Gastrocnemius medialis (tissue), 4 donors: ENCODE results near the gene NCOR2.

Experiments used
- POLR2A ChIP-seq, 2 donors: fragments of 450-650 bp; IDR thresholded peaks; one replicate each; pipeline ENCODE4 v1.6.1; 2017; ENCODE audit warnings: antibody characterized with exemption in 2 of 2, mild to moderate bottlenecking in 2 of 2, moderate library complexity in 2 of 2
- TF ChIP-seq, protein P1 (sequence below), 5 experiments: fragments of 450-650 bp in 3 of 5; fragments of 200-600 bp in 2 of 5; sonication (generic) in 2 of 5; IDR thresholded peaks in 4 of 5; conservative IDR thresholded peaks in 1 of 5; 1 replicate in 4 of 5; 2 replicates in 1 of 5; pipeline ENCODE4 v1.5.1; 2016 to 2019; ENCODE audit warnings: antibody characterized with exemption in 5 of 5, mild to moderate bottlenecking in 3 of 5, moderate library complexity in 3 of 5

- TF ChIP-seq POLR2A (IDR thresholded peaks at IDR 0.05), result no peak
- TF ChIP-seq, protein P1, sequence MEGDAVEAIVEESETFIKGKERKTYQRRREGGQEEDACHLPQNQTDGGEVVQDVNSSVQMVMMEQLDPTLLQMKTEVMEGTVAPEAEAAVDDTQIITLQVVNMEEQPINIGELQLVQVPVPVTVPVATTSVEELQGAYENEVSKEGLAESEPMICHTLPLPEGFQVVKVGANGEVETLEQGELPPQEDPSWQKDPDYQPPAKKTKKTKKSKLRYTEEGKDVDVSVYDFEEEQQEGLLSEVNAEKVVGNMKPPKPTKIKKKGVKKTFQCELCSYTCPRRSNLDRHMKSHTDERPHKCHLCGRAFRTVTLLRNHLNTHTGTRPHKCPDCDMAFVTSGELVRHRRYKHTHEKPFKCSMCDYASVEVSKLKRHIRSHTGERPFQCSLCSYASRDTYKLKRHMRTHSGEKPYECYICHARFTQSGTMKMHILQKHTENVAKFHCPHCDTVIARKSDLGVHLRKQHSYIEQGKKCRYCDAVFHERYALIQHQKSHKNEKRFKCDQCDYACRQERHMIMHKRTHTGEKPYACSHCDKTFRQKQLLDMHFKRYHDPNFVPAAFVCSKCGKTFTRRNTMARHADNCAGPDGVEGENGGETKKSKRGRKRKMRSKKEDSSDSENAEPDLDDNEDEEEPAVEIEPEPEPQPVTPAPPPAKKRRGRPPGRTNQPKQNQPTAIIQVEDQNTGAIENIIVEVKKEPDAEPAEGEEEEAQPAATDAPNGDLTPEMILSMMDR (IDR thresholded peaks at IDR 0.05 in 4 of 5, conservative IDR thresholded peaks at IDR 0.05 in 1 of 5), result no peak
Observed at GRCh38 chr12:124613151-124613585, 45.8 kb upstream of the NCOR2 start.
